ENCODE results near the gene KRTAP4-9.
"Not testable (repeated sequence)": the region's sequence is repeated elsewhere in the genome, so short reads cannot be mapped to it uniquely, and the experiment has no call there.

GRCh38 chr17:41123991-41124371 is 18.8 kb downstream of the KRTAP4-9 start, which contains the start of gene KRTAP4-12:
- not testable (repeated sequence) for TF ChIP-seq CTCF (IDR thresholded peaks at IDR 0.05); POLR2A (IDR thresholded peaks at IDR 0.05; ENCODE audit: low read depth); EP300 (IDR thresholded peaks at IDR 0.05)

All from esophagus muscularis mucosa (tissue), 4 donors.